Stomach (tissue), 9 donors: Measurements from ENCODE around the gene CBR3. TPM values are rescaled to one million over a fixed set of nuclear protein-coding genes. Genes with fewer than 3 reads are reported as not detected.
A peak's percentile ranks its signal among the peaks of the same experiment; 100 is the strongest.
"Not testable (repeated sequence)": the region's sequence is repeated elsewhere in the genome, so short reads cannot be mapped to it uniquely, and the experiment has no call there.

Source experiments
- DNase-seq, 2 donors: peaks; one replicate each; pipeline versions ENCODE4 v3.0.0 to v3.0.0-alpha.2; 2013 to 2019
- H3K27ac ChIP-seq, 5 donors: fragments of 200-600 bp in 4 of 5; sonication (generic) in 4 of 5; one replicate each; pipeline ENCODE4 v1.5.1; 2013 to 2019; ENCODE audit warnings: mild to moderate bottlenecking in 1 of 5, moderate library complexity in 1 of 5
- H3K27me3 ChIP-seq, 3 donors: fragments of 200-600 bp; sonication (generic); one replicate each; pipeline ENCODE4 v1.5.1; 2017 to 2019; ENCODE audit warnings: mixed run types in 1 of 3
- H3K36me3 ChIP-seq, 4 donors: fragments of 200-600 bp; sonication (generic); 1 replicate in 3 of 4; 2 replicates in 1 of 4; pipeline ENCODE4 v1.5.1; 2016 to 2019
- H3K4me1 ChIP-seq, 4 donors: fragments of 200-600 bp; sonication (generic); one replicate each; pipeline ENCODE4 v1.5.1; 2016 to 2019
- H3K4me3 ChIP-seq, 4 donors: fragments of 200-600 bp; sonication (generic) in 3 of 4; one replicate each; pipeline ENCODE4 v1.5.1; 2016 to 2019; ENCODE audit warnings: mild to moderate bottlenecking in 1 of 4
- H3K9me3 ChIP-seq, 4 donors: fragments of 200-600 bp; sonication (generic); one replicate each; pipeline ENCODE4 v1.5.1; 2016 to 2019
- CTCF ChIP-seq, 7 experiments: fragments of 450-650 bp in 4 of 7; fragments of 200-600 bp in 3 of 7; sonication (generic) in 3 of 7; IDR thresholded peaks; one replicate each; pipeline ENCODE4 v1.5.1; 2016 to 2019; ENCODE audit warnings: antibody characterized with exemption in 7 of 7, control low read depth in 2 of 7, mild to moderate bottlenecking in 1 of 7
- EP300 ChIP-seq: sonication (generic); formaldehyde crosslinking; IDR thresholded peaks from one replicate; pipeline ENCODE4 v1.6.1; 2017; ENCODE audit warnings: antibody characterized with exemption
- POLR2A ChIP-seq, 4 donors: fragments of 450-650 bp; IDR thresholded peaks; one replicate each; pipeline ENCODE4 v1.6.1; 2016; ENCODE audit warnings: antibody characterized with exemption in 4 of 4, control low read depth in 2 of 4, mild to moderate bottlenecking in 1 of 4, moderate library complexity in 1 of 4
- POLR2AphosphoS5 ChIP-seq, 3 donors: sonication (generic); formaldehyde crosslinking; IDR thresholded peaks; one replicate each; pipeline ENCODE4 v1.6.1; 2016; ENCODE audit warnings: antibody characterized with exemption in 3 of 3
- WGBS, 5 donors: extraction: QIAGEN DNeasy Blood & Tissue Kit in 3 of 5; methylation state at CpG; one replicate each; pipeline versions ENCODE4 v1.1.5 to v1.1.7; 2013 to 2018; 5-methylcytosine and 5-hydroxymethylcytosine counted together
- intact Hi-C: fragments of 100-400 bp; cut with DNase I; formaldehyde crosslinking; loops from one replicate; pipeline ENCODE4 v1.15.1; 2023; ENCODE audit warnings: low total_unique reads
- polyA plus RNA-seq, 3 donors: library from polyadenylated mRNA; stranded (reverse); fragments of 200-250 nt; gene quantifications; one replicate each; pipeline ENCODE4 v1.2.3, GENCODE V29; 2013
- total RNA-seq, 5 donors: library from RNA; depleted of rRNA; stranded (reverse); fragments of >200 nt; gene quantifications; one replicate each; pipeline versions ENCODE4 v1.1.0 to v1.2.3, GENCODE V29; 2014 to 2016
- donor health status: healthy with polysubstance abuse.
- donor health status: Bipolar disorder and iron deficiency.
- donor health status: healthy.

Gene CBR3
- total and polyA plus RNA-seq, 8 donors = 1.1 to 32.8 (median 5.5) TPM; not detected in 2

GRCh38 chr21:36135391-36136102 lies 668 bp downstream of the CBR3 start:
- Histone ChIP-seq H3K27me3 (peaks cover 0 to 4% (median 0%) of the 10 kb centered on the region in 3 donors), H3K4me3 (peak overlapping the region; percentile 60 to 74 (median 68)), H3K9me3 (no peaks in the 10 kb centered on the region), H3K27ac (peak overlapping the region; percentile 81 to 90 (median 84)), H3K36me3 (peaks cover 0 to 6% (median 2%) of the 10 kb centered on the region in 4 donors), H3K4me1 (peaks cover 22 to 41% (median 36%) of the 10 kb centered on the region in 4 donors)
- intact Hi-C loops = no loop called here
- peak; percentile 55 to 83 for DNase-seq
- TF ChIP-seq EP300 (no peak), POLR2AphosphoS5 (IDR thresholded peaks at IDR 0.05) (peak in 2 of 3 donors; percentile 30 to 46)
- WGBS, 5 donors = 0 to 1% (median 0%) methylated on average over 24 to 60 of the region's 60 CpGs

DNA sequence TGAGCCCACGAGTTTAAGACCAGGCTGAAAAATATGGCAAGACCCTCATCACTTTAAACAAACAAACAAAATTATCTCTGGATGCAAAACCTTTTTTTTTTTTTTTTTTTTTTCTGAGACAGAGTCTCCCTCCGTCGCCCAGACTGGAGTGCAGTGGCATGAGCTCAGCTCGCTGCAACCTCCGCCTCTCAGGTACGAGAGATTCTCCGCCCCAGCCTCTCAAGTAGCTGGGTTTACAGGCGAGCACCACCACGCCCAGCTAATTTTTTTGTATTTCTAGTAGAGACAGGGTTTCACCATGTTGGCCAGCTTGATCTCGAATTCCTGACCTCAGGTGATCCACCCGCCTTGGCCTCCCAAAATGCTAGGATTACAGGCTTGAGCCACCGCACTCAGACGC lies 4.9 kb downstream of the CBR3 start:
- not testable (repeated sequence) for H3K9me3 ChIP-seq, H3K4me3 ChIP-seq, H3K27me3 ChIP-seq, DNase-seq, H3K27ac ChIP-seq
- 95 to 98% (median 96%) methylated on average over 13 of the region's 13 CpGs for WGBS, 5 donors
- Histone ChIP-seq H3K4me1 (peaks cover 9 to 37% (median 33%) of the 10 kb centered on the region in 4 donors), H3K36me3 (peaks cover 0 to 12% (median 2%) of the 10 kb centered on the region in 4 donors)
- intact Hi-C loops = loop anchor here (10.0 kb wide), 2 partner anchors 65 to 195 kb away; no protein-coding TSS in a partner anchor

DNA sequence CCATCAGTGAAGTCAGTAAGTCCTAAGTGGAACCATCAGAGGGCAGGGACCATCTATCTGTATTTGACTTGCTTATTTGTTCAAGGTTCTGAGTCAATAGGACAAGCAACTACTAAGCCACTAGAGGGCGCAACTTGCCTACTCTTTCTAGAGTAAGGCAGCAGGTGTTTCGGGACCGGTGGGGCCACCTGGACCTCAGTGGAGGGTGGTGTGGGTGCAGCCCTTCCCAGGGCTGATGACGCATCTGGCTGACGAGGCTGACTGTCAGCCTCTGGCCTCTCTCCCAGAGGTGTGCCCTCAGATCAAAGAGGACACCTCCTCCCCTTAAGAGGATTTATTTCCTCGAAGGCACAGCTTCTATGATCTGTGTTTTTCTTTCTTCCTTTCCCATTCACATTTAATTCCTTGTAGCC lies 6.6 kb downstream of the CBR3 start:
- no peak overlapping the region for H3K4me3 ChIP-seq

DNA sequence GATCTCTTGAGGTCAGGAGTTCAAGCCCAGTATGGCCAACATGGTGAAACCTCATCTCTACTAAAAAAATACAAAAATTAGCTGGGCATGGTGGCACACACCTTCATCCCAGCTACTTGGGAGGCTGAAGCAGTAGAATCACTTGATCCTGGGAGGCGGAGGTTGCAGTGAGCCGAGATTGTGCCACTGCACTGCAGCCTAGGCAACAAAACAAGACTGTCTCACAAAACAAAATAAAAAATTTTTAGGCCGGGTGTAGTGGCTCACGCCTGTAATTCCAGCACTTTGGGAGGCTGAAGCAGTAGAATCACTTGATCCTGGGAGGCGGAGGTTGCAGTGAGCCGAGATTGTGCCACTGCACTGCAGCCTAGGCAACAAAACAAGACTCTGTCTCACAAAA lies 9.4 kb downstream of the CBR3 start:
- intact Hi-C loops = loop anchor here (10.0 kb wide), 2 partner anchors 61 to 191 kb away; no protein-coding TSS in a partner anchor
- 71 to 85% (median 80%) methylated on average over 4 to 6 of the region's 6 CpGs for WGBS, 5 donors

More for the DNA sequence above, 6.6 kb downstream of the CBR3 start:
- DNase-seq = peak; percentile 94 to 97
- intact Hi-C loops = loop anchor here (10.0 kb wide), 2 partner anchors 63 to 193 kb away; no protein-coding TSS in a partner anchor
- WGBS, 5 donors = 5 to 17% (median 8%) methylated on average over 6 of the region's 6 CpGs
- peak overlapping the region; percentile 22 to 67 (median 35) for H3K27ac ChIP-seq
- TF ChIP-seq EP300 (no peak), CTCF (IDR thresholded peaks at IDR 0.05) (peak in 5 of 7 experiments; percentile 67 to 88 (median 85)), POLR2AphosphoS5 (IDR thresholded peaks at IDR 0.05) (peak in 2 of 3 donors; percentile 41 to 90), POLR2A (IDR thresholded peaks at IDR 0.05) (no peak)
- H3K36me3 ChIP-seq = peaks cover 0 to 28% (median 9%) of the 10 kb centered on the region in 4 donors
- H3K27me3 ChIP-seq = no peaks in the 10 kb centered on the region
- no peaks in the 10 kb centered on the region for H3K9me3 ChIP-seq
- peaks cover 2 to 21% (median 17%) of the 10 kb centered on the region in 4 donors for H3K4me1 ChIP-seq

DNA sequence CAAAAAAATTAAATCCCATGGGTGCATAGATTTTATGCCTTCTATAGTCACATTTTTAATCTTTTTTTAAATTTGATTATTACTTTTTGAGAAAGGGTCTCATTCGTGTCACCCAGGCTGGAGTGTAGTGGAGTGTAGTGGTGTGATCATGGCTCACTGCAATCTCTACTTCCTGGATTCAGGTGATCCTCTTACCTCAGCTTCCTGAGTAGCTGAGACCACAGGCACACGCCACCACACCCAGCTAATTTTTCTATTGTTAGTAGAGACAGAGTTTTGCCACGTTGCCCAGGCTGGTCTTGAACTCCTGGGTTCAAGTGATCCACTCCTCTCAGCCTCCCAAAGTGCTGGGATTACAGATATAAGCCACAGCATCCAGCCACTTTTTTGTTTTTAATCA lies 10.4 kb downstream of the CBR3 start:
- H3K9me3 ChIP-seq = no peaks in the 10 kb centered on the region
- H3K4me3 ChIP-seq = no peak overlapping the region
- TF ChIP-seq POLR2A (IDR thresholded peaks at IDR 0.05) (no peak), POLR2AphosphoS5 (IDR thresholded peaks at IDR 0.05) (no peak), CTCF (IDR thresholded peaks at IDR 0.05) (no peak), EP300 (no peak)
- WGBS, 5 donors = 62 to 85% (median 65%) methylated on average over 3 of the region's 3 CpGs
- DNase-seq = no peak
- peaks cover 0 to 24% (median 8%) of the 10 kb centered on the region in 4 donors for H3K36me3 ChIP-seq
- H3K27me3 ChIP-seq = no peaks in the 10 kb centered on the region
- no peak overlapping the region for H3K27ac ChIP-seq
- peaks cover 5 to 19% (median 12%) of the 10 kb centered on the region in 4 donors for H3K4me1 ChIP-seq
- intact Hi-C loops = loop anchor here (10.0 kb wide), 2 partner anchors 60 to 190 kb away; no protein-coding TSS in a partner anchor

More for the DNA sequence above, 9.4 kb downstream of the CBR3 start:
- Histone ChIP-seq H3K4me1 (peaks cover 0 to 11% (median 6%) of the 10 kb centered on the region in 4 donors), H3K36me3 (peaks cover 0 to 26% (median 9%) of the 10 kb centered on the region in 4 donors)
- not testable (repeated sequence) for H3K4me3 ChIP-seq, H3K27ac ChIP-seq, H3K27me3 ChIP-seq, DNase-seq, H3K9me3 ChIP-seq
